K562 (cell line): Measurements from ENCODE around the gene CYP46A1. TPM values are rescaled to one million over a fixed set of nuclear protein-coding genes. Genes with fewer than 3 reads are reported as not detected.

Source experiments
- ATAC-seq: fragments of 200-7000 bp; cut with Tn5 transposase; 3 replicates; pipeline ENCODE4 v1.9.1; 2020; ENCODE audit warnings: moderate library complexity
- BruUV-seq: library from RNA; stranded (reverse); fragments of 400-500 nt; replicated peaks from 2 replicates; lab custom pipeline; 2021; lab: Mats Ljungman, UMichigan
- CTCF ChIA-PET: fragments of 300-600 bp; formaldehyde crosslinking; extraction: SDS; loops from one replicate; lab custom pipeline; 2021; ENCODE audit warnings: low intra/inter-chr PET ratio; lab: Yijun Ruan, JAX
- POLR2A ChIA-PET: fragments of 300-600, 350-650 bp; sonication (Branson Sonifier 250); formaldehyde crosslinking; extraction: SDS; loops from one replicate; lab custom pipeline; 2021; ENCODE audit warnings: antibody characterized with exemption, inconsistent platforms; lab: Yijun Ruan, JAX
- DNase-seq, 4 experiments: peaks; one replicate each; pipeline versions ENCODE4 v3.0.0 to v3.0.0-alpha.2; 2011 to 2018; ENCODE audit warnings: low spot score in 3 of 4, mixed read lengths in 3 of 4; ENCODE audit errors: extremely low read depth in 1 of 4
- FAIRE-seq: peaks from 2 replicates; lab custom pipeline; 2011; peaks lifted over from hg19 to GRCh38; lab: Jason Lieb, UNC
- H2AFZ ChIP-seq: 2 replicates; pipeline ENCODE4 v1.6.0; 2011; ENCODE audit warnings: low read depth, low read length, control low read depth, inconsistent platforms
- H3K27ac ChIP-seq: fragments of 200-600 bp; 3 replicates; pipeline ENCODE4 v1.8.0; 2011; ENCODE audit warnings: low read depth, mild to moderate bottlenecking, control low read depth, inconsistent platforms, low read length, moderate library complexity, mixed read lengths; ENCODE audit errors: extremely low read depth
- H3K27me3 ChIP-seq, 2 experiments: fragments of 300-600 bp in 1 of 2; 2 replicates in 1 of 2; 3 replicates in 1 of 2; pipeline versions ENCODE4 v1.6.0 to v1.8.0; 2011; ENCODE audit warnings: inconsistent platforms in 2 of 2, low read length in 2 of 2, mild to moderate bottlenecking in 1 of 2, mixed read lengths in 1 of 2, moderate library complexity in 1 of 2; ENCODE audit not compliant: control insufficient read depth in 2 of 2, insufficient read depth in 2 of 2
- H3K36me3 ChIP-seq: fragments of 300-600 bp; 3 replicates; pipeline ENCODE4 v1.8.0; 2011; ENCODE audit warnings: mild to moderate bottlenecking, low read length, inconsistent platforms; ENCODE audit not compliant: control insufficient read depth, insufficient read depth
- H3K4me1 ChIP-seq, 2 experiments: fragments of 200-600 bp in 1 of 2; replicated peaks in 1 of 2; 2 replicates in 1 of 2; 3 replicates in 1 of 2; pipeline versions ENCODE4 v1.5.1 to v1.8.0; 2011; ENCODE audit warnings: inconsistent platforms in 2 of 2, low read length in 2 of 2, mild to moderate bottlenecking in 1 of 2, mixed read lengths in 1 of 2, moderate library complexity in 1 of 2; ENCODE audit not compliant: control insufficient read depth in 2 of 2, insufficient read depth in 2 of 2
- H3K4me2 ChIP-seq: 2 replicates; pipeline ENCODE4 v1.6.1; 2011; ENCODE audit warnings: low read length, control low read depth, inconsistent platforms, mixed read lengths; ENCODE audit not compliant: insufficient read depth
- H3K4me3 ChIP-seq: fragments of 200-600 bp; sonication (generic), shearing (Covaris generic); 2 replicates; pipeline ENCODE4 v1.5.1; 2016; ENCODE audit warnings: control low read depth, inconsistent platforms
- H3K79me2 ChIP-seq: fragments of 200-600 bp; 3 replicates; pipeline ENCODE4 v1.8.0; 2011; ENCODE audit warnings: low read length, inconsistent platforms; ENCODE audit not compliant: control insufficient read depth, insufficient read depth
- H3K9ac ChIP-seq, 2 experiments: 2 replicates each; pipeline versions ENCODE4 v1.6.0 to v1.6.1; 2011; ENCODE audit warnings: low read depth in 2 of 2, low read length in 2 of 2, control low read depth in 1 of 2, inconsistent platforms in 1 of 2, mild to moderate bottlenecking in 1 of 2, mixed read lengths in 1 of 2; ENCODE audit not compliant: insufficient read depth in 1 of 2
- H3K9me1 ChIP-seq: one replicate; pipeline ENCODE4 v1.6.0; 2011; ENCODE audit warnings: inconsistent platforms, mild to moderate bottlenecking, low read length, moderate library complexity; ENCODE audit not compliant: control insufficient read depth, insufficient read depth
- H3K9me3 ChIP-seq: replicated peaks from 2 replicates; pipeline ENCODE4 v1.5.1; 2011; ENCODE audit warnings: low read depth, low read length, inconsistent platforms; ENCODE audit not compliant: control insufficient read depth, insufficient read depth
- H4K20me1 ChIP-seq: replicated peaks from 2 replicates; pipeline ENCODE4 v1.6.1; 2011; ENCODE audit warnings: low read length, inconsistent platforms, mixed read lengths; ENCODE audit not compliant: control insufficient read depth, insufficient read depth
- CBX3 ChIP-seq, 2 experiments: IDR thresholded peaks; 1 replicate in 1 of 2; 2 replicates in 1 of 2; pipeline ENCODE4 v1.6.1; 2012; ENCODE audit warnings: inconsistent platforms in 2 of 2, low read length in 2 of 2, borderline replicate concordance in 1 of 2, control low read depth in 1 of 2
- KLF10 ChIP-seq: fragments of 250-450 bp; sonication (Bioruptor Pico); IDR thresholded peaks from 2 replicates; pipeline ENCODE4 v1.6.1; 2021; ENCODE audit warnings: matching md5 sums
- ZNF561 ChIP-seq: fragments of 450-650 bp; formaldehyde crosslinking; conservative IDR thresholded peaks from 2 replicates; pipeline ENCODE4 v1.4.0; 2020; ENCODE audit warnings: mild to moderate bottlenecking, moderate library complexity
- WGBS: fragments of 100-300 bp; shearing (Covaris generic); methylation state at CpG from one replicate; pipeline ENCODE4 v1.1.6; 2016; ENCODE audit warnings: low coverage, mixed read lengths; ENCODE audit not compliant: insufficient coverage; ENCODE audit errors: missing lambda C conversion rate; 5-methylcytosine and 5-hydroxymethylcytosine counted together
- in situ Hi-C: fragments of 300-500 bp; cut with MboI; formaldehyde crosslinking; loops from 4 replicates; pipeline ENCODE4 v1.15.0; 2018; ENCODE audit warnings: inconsistent platforms, mixed read lengths
- intact Hi-C: fragments of 100-400 bp; cut with micrococcal nuclease; formaldehyde crosslinking; loops from 2 replicates; pipeline ENCODE4 v1.14.2; 2022
- polyA plus RNA-seq, 8 experiments: library from polyadenylated mRNA; depleted of rRNA in 4 of 8; stranded (reverse) in 5 of 8; unstranded in 3 of 8; fragments of >200 nt; fragmentation: Nextera tagmentation in 2 of 8; fragmentation: Illumina TruSeq in 1 of 8; extraction: Ambion mirVana in 2 of 8; extraction: Trizol in 1 of 8; gene quantifications; 2 replicates each; pipeline versions ENCODE4 v1.2.1 to v1.2.3, GENCODE V29; 2011 to 2014; ENCODE audit warnings: inconsistent platforms in 1 of 8, missing spikeins in 1 of 8
- total RNA-seq, 7 experiments: library from RNA; depleted of rRNA in 6 of 7; stranded (reverse); fragments of >200 nt in 6 of 7; fragmentation: Illumina TruSeq in 2 of 7; extraction: Trizol in 2 of 7; gene quantifications; 2 replicates each; pipeline versions ENCODE4 v1.2.1 to v1.2.3, GENCODE V29; 2011 to 2021; ENCODE audit warnings: low replicate concordance in 1 of 7
- TF ChIP-seq, protein P1 (sequence below): fragments of 450-650 bp; IDR thresholded peaks from 2 replicates; pipeline ENCODE4 v1.6.1; 2018; ENCODE audit warnings: mild to moderate bottlenecking, low read depth; ENCODE audit not compliant: partially characterized antibody

The CYP46A1 gene
- total and polyA plus RNA-seq, 9 of the 15 experiments (the other 6 are each of a cell fraction or from before 2014, with no cell fraction given) = not detected

GRCh38 chr14:99678198-99678597 is 5.9 kb upstream of the CYP46A1 start:
- CTCF ChIA-PET = no interaction called here
- Histone ChIP-seq H4K20me1 (no peaks in the 10 kb centered on the region), H3K9me1 (no peaks in the 10 kb centered on the region), H3K79me2 (no peaks in the 10 kb centered on the region; the same call in 2 of the 3 replicates), H2AFZ (no peak overlapping the region), H3K4me1 (peaks cover 0 to 7% of the 10 kb centered on the region in 2 experiments; a peak in 2 of 5 replicates), H3K9ac (no peak overlapping the region), H3K27ac (no peak overlapping the region), H3K9me3 (no peaks in the 10 kb centered on the region; the same call in 1 of the 2 replicates), H3K36me3 (no peaks in the 10 kb centered on the region), H3K27me3 (peaks cover 0 to 30% of the 10 kb centered on the region in 2 experiments; a peak in 2 of 5 replicates), H3K4me2 (no peak overlapping the region), H3K4me3 (no peak overlapping the region)
- no TSS peak for BruUV-seq
- intact Hi-C loops (no loop called here), in situ Hi-C loops (no loop called here)
- no peak for ATAC-seq
- POLR2A ChIA-PET = no interaction called here
- no peak for DNase-seq
- FAIRE-seq = no peak
- WGBS = 2% methylated on average over 5 of the region's 6 CpGs
- 0 out of 2 replicates have a peak, but pooled peaks have one; percentile 62 for TF ChIP-seq ZNF561 (CRISPR knock-in tag)
- no peak for TF ChIP-seq KLF10
- TF ChIP-seq CBX3 (IDR thresholded peaks at IDR 0.05; ENCODE audit: borderline replicate concordance in 1 of 2, low read length in 2 of 2) = peak in 1 of 2 experiments; percentile 87; a peak in 1 of 3 replicates
- TF ChIP-seq, protein P1, sequence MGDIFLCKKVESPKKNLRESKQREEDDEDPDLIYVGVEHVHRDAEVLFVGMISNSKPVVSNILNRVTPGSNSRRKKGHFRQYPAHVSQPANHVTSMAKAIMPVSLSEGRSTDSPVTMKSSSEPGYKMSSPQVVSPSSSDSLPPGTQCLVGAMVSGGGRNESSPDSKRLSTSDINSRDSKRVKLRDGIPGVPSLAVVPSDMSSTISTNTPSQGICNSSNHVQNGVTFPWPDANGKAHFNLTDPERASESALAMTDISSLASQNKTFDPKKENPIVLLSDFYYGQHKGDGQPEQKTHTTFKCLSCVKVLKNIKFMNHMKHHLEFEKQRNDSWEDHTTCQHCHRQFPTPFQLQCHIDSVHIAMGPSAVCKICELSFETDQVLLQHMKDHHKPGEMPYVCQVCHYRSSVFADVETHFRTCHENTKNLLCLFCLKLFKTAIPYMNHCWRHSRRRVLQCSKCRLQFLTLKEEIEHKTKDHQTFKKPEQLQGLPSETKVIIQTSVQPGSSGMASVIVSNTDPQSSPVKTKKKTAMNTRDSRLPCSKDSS = peak; percentile 62
- TF ChIP-seq, all 486 proteins: peak for 3
